Measurements from ENCODE around the gene MPO. TPM values are rescaled to one million over a fixed set of nuclear protein-coding genes. Genes with fewer than 3 reads are reported as not detected.

MPO gene, protein sequence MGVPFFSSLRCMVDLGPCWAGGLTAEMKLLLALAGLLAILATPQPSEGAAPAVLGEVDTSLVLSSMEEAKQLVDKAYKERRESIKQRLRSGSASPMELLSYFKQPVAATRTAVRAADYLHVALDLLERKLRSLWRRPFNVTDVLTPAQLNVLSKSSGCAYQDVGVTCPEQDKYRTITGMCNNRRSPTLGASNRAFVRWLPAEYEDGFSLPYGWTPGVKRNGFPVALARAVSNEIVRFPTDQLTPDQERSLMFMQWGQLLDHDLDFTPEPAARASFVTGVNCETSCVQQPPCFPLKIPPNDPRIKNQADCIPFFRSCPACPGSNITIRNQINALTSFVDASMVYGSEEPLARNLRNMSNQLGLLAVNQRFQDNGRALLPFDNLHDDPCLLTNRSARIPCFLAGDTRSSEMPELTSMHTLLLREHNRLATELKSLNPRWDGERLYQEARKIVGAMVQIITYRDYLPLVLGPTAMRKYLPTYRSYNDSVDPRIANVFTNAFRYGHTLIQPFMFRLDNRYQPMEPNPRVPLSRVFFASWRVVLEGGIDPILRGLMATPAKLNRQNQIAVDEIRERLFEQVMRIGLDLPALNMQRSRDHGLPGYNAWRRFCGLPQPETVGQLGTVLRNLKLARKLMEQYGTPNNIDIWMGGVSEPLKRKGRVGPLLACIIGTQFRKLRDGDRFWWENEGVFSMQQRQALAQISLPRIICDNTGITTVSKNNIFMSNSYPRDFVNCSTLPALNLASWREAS
- total RNA-seq = not detected in 2 replicates

DNA sequence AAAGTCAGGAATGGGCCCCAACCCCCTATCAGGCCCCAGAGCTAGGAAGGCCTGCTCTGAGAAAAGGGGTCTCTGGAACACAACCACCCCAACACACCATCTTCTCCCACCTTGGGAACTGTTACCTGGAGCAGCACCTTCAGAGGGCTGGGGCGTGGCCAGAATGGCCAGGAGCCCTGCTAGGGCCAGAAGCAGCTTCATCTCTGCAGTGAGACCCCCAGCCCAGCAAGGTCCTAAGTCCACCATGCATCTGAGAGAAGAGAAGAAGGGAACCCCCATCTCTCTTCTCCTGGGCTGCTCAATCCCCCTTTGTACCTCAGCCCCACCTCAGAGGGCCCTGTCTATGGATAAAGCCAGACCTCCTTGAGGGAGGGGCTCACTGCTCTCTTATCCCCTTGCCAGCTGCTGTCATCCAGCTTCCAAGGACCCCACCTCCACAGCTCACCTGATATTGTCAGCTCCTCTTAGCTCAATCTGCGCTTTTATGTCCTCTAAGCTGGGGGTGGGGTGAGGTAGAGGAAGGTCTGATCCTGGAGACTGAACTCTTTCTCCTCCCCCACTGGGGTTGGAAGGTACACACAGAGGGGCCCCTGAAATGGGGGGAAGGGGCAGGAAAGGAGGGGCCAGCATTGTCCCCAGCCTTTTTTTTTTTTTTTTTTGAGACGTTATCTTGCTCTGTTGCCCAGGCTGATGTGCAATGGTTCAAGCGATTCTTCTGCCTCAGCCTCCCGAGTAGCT, at the start of gene MPO:
MPO (minus strand) TSS at position 456 of the 738 bp plus-strand sequence; CDS start at position 279, 177 bp downstream.

DNA sequence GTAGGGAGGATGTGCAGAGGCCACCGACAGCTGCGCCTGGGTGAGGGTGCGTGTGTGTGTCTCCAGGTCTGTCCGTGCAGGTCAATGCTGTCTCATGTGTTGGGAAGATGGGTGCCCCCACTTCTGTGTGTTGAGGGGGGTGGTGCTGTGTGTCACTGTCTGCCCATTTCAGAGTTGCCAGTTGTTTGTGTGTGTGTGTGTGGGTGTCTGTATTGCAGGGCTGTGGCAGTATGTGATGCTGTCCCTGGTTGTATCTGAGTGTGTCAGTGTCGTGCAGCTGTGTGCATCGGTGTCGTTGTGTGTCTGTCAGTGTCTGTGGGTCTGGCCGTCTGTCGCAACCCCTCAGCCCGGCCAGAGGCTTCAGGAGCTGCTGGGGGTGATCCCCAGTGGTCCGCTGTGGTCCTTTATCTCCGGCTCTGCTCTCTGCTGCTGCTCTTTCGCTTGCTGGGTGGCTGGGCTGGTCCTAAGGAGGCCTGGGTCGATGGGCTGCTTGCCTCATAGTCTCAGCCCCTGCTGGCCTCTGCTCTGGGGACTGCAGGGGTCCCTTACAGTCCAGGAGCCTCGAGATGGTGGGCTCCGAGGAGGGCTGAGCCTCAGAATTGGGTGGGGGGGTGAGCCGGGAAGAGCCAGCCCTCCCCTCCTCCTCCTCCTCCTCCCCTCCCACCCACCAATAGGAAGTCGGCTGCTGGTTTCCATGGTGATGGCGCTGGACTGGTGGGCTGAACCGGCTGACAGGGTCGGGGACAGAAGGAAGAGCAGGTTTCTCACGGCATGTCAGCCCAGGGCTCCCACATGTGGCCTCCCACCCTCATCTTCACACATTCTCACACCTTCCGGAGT, 47.7 kb upstream of the MPO start, which contains the start of gene TSPOAP1:
TSPOAP1 (minus strand) TSS at position 601 of the 840 bp plus-strand sequence. CDS start 875 bp downstream, outside the sequence.

DNA sequence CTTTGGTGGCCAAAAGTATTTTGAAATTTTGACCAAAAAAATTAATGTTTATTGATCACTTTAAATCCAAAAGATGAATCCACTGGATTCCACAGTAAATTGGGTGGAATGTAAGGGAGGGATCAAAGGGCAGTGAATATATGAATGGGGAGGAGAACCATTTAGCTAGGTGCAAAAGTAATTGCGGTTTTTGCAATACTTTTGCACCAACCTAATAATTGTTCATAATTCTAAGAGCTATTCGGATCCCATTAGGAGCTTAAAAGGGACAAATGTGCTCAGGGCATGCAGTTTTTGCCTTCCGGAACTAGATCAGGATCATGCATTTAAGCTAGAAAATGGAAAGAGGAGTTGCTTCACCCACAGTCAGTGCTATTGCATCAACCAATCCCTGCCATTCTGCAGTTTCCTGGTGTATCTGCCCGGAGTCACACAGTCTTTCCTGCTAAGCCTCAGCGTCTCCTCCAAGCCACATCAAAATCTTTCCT, 42.5 kb downstream of the MPO start, which contains the start of gene LPO:
LPO (plus strand) TSS at position 438 of the 488 bp plus-strand sequence. CDS start 4,396 bp downstream, outside the sequence.

Other genes with a start within 250 kb of the MPO start
- gene DYNLL2, start 197.5 kb downstream of the MPO start, total RNA-seq = 10.1 and 11.8 TPM in 2 replicates
- not detected in 2 replicates for gene OR4D1, start 132.6 kb downstream of the MPO start, total RNA-seq
- not detected in 2 replicates for gene OR4D2, start 114.0 kb downstream of the MPO start, total RNA-seq
- not detected in 2 replicates for gene EPX, start 88.2 kb downstream of the MPO start, total RNA-seq
- 17.4 and 40.1 TPM in 2 replicates for gene MKS1, start 61.7 kb downstream of the MPO start, total RNA-seq
- gene LPO, start 42.4 kb downstream of the MPO start, total RNA-seq = not detected in 2 replicates
- 0.18 and 0.58 TPM in 2 replicates for gene TSPOAP1, start 47.9 kb upstream of the MPO start, total RNA-seq
- 53.7 and 55.6 TPM in 2 replicates for gene SUPT4H1, start 71.3 kb upstream of the MPO start, total RNA-seq
- not detected in 2 replicates for gene RNF43, start 136.6 kb upstream of the MPO start, total RNA-seq
- gene HSF5, start 207.5 kb upstream of the MPO start, total RNA-seq = not detected in 2 replicates
- gene MTMR4, start 233.7 kb upstream of the MPO start, total RNA-seq = 23.7 and 41.5 TPM in 2 replicates

All from myometrial cell (primary cell).